AG08396 (cell line): Measurements from ENCODE around the gene RNF126.
"Not testable (repeated sequence)": the region's sequence is repeated elsewhere in the genome, so short reads cannot be mapped to it uniquely, and the experiment has no call there.

ENCODE experiments used
- DNase-seq: peaks from one replicate; pipeline ENCODE4 v3.0.0; 2012; ENCODE audit warnings: low spot score, mixed read lengths

RNF126 gene

GRCh38 chr19:685454-685931 lies 22.5 kb upstream of the RNF126 start:
- DNase-seq, result no peak

DNA sequence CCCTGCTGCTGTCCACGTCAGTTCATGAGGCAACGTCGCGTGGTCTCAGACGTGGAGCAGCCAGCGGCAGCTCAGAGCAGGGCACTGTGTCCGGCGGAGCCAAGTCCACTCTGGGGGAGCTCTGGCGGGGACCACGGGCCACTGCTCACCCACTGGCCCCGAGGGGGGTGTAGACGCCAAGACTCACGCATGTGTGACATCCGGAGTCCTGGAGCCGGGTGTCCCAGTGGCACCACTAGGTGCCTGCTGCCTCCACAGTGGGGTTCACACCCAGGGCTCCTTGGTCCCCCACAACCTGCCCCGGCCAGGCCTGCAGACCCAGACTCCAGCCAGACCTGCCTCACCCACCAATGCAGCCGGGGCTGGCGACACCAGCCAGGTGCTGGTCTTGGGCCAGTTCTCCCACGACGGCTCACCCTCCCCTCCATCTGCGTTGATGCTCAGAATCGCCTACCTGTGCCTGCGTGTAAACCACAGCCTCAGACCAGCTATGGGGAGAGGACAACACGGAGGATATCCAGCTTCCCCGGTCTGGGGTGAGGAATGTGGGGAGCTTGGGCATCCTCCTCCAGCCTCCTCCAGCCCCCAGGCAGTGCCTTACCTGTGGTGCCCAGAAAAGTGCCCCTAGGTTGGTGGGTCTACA lies 19.8 kb upstream of the RNF126 start:
- DNase-seq, result no peak

DNA sequence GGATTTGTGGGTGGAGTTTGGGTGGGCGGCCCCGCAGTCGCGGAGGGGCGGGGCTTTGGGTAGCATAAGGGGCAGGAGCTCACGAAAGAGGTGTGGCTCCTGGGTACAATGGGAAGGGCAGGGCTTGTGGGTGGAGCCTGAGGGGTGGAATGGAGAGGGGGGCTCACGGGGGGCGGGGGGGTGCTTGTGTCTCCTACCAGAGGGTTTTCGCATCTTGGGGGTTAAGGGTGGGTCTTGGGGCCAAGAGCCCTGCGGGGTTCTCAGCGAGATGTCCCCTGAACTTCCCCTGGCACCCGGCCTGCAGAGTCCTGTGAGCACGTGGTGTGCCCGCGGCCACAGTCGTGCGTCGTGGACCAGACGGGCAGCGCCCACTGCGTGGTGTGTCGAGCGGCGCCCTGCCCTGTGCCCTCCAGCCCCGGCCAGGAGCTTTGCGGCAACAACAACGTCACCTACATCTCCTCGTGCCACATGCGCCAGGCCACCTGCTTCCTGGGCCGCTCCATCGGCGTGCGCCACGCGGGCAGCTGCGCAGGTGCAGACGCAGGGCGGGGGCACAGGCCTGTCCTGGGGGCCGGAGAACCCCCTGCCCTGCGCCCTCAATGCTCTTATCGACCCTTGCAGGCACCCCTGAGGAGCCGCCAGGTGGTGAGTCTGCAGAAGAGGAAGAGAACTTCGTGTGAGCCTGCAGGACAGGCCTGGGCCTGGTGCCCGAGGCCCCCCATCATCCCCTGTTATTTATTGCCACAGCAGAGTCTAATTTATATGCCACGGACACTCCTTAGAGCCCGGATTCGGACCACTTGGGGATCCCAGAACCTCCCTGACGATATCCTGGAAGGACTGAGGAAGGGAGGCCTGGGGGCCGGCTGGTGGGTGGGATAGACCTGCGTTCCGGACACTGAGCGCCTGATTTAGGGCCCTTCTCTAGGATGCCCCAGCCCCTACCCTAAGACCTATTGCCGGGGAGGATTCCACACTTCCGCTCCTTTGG lies 18.3 kb upstream of the RNF126 start:
- peak; percentile 95 for DNase-seq

- DNase-seq, result peak; percentile 99
Observed at GRCh38 chr19:680287-681028, 17.4 kb upstream of the RNF126 start.

GRCh38 chr19:679418-680286 lies 16.6 kb upstream of the RNF126 start:
- DNase-seq, result peak; percentile 77

GRCh38 chr19:678791-679388 lies 15.9 kb upstream of the RNF126 start:
- DNase-seq, result no peak

GRCh38 chr19:677601-678436 lies 14.8 kb upstream of the RNF126 start:
- no peak for DNase-seq

DNA sequence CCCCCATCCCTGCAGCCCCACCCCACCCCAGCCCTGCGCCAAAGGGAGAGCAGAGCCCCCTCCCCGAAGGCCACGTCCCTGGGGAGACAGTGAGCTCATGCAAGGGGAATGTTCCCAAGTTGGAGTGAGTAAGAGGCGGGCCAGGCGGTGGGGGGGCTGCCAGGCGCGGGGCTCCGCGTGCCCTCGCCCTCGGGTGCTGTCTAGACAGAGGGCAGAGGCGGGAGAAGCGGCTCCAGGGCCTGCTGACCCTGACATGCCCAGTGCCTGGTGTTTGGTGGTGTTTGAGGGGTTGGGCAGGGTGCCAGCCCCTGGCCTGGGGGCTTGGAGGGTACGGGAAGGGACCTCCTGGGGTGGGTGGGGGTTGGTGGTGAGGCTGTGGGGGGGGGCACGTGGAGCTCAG lies 14.2 kb upstream of the RNF126 start:
- peak; percentile 91 for DNase-seq

- peak; percentile 70 for DNase-seq
Observed at GRCh38 chr19:676339-677105, 13.5 kb upstream of the RNF126 start, which contains the start of gene FSTL3. FSTL3 (plus strand) TSS chr19:676392; CDS start chr19:676424, 32 bp downstream.

GRCh38 chr19:676007-676338 lies 13.0 kb upstream of the RNF126 start:
- no peak for DNase-seq

- no peak for DNase-seq
Observed at GRCh38 chr19:674282-675151, 11.5 kb upstream of the RNF126 start.

DNA sequence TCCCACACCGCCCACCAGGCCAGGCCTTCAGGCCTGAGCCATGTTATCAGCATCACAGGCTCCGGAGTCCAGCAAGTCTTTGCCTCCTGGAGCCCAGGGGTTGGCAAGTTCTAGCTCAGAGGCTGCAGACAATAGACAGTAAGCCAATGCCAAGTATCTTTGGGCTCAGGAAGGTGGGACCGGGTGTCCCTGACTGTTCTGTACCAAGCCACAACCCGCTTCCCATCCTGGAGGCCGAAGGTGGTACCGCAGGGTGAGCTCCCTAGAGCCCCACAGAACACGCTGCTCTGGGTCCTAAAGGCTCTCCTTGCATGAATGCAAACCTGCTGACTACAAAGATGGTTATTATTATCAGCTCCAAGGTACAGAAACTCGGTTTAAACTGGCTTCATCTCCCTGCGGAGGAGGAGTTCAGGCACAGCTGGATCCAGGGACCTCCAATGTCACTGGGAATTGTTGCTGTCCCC lies 7.6 kb upstream of the RNF126 start:
- no peak for DNase-seq

DNA sequence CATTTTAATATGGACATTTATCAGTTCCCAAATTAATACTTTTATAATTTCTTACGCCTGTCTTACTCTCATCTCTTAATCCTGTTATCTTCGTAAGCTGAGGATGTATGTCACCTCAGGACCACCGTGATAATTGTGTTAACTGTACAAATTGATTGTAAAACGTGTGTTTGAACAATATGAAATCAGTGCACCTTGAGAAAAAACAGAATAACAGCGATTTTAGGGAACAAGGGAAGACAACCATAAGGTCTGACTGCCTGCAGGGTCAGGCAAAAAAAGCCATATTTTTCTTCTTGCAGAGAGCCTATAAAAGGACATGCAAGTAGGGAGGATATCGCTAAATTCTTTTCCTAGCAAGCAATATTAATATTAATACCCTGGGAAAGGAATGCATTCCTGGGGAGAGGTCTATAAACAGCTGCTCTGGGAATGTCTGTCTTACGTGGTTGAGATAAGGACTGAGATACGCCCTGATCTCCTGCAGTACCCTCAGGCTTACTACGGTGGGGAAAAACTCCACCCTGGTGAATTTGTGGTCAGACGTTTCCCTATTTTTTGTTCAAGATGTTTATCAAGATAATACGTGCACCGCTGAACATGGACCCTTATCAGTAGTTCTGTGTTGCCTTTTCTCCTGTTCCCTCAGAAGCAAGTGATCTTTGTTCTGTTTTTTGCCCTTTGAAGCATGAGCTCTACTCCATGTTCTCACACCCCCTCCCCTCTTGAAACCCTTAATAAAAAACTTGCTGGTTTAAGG lies 5.8 kb upstream of the RNF126 start:
- DNase-seq, result not testable (repeated sequence)

GRCh38 chr19:666985-667573 lies 4.1 kb upstream of the RNF126 start:
- not testable (repeated sequence) for DNase-seq

GRCh38 chr19:664913-665443 lies 2.0 kb upstream of the RNF126 start:
- DNase-seq, result peak; percentile 92

- no peak for DNase-seq
Observed at GRCh38 chr19:663682-664117, 686 bp upstream of the RNF126 start.
